RWPE1 (cell line): ENCODE data around the gene MAT2A.
A peak's percentile ranks its signal among the peaks of the same experiment; 100 is the strongest.

Experiments used
- CTCF ChIA-PET: fragments of 350-600 bp; sonication (Branson Sonifier 250); formaldehyde crosslinking; extraction: SDS; loops from one replicate; lab custom pipeline; 2021; lab: Yijun Ruan, JAX
- POLR2A ChIA-PET: fragments of 400-600 bp; formaldehyde crosslinking; extraction: SDS; loops from one replicate; lab custom pipeline; 2020; ENCODE audit warnings: antibody characterized with exemption; ENCODE audit not compliant: low non-redundant PET; lab: Yijun Ruan, JAX
- DNase-seq: peaks from one replicate; pipeline ENCODE4 v3.0.0; 2012; ENCODE audit warnings: low spot score
- H3K27ac ChIP-seq: fragments of 450-650 bp; 2 replicates; pipeline ENCODE4 v1.5.1; 2017
- TF ChIP-seq, protein P1 (sequence below): fragments of 450-650 bp; conservative IDR thresholded peaks from 2 replicates; pipeline ENCODE4 v1.5.1; 2017; ENCODE audit warnings: low read depth, mild to moderate bottlenecking

Gene MAT2A

DNA sequence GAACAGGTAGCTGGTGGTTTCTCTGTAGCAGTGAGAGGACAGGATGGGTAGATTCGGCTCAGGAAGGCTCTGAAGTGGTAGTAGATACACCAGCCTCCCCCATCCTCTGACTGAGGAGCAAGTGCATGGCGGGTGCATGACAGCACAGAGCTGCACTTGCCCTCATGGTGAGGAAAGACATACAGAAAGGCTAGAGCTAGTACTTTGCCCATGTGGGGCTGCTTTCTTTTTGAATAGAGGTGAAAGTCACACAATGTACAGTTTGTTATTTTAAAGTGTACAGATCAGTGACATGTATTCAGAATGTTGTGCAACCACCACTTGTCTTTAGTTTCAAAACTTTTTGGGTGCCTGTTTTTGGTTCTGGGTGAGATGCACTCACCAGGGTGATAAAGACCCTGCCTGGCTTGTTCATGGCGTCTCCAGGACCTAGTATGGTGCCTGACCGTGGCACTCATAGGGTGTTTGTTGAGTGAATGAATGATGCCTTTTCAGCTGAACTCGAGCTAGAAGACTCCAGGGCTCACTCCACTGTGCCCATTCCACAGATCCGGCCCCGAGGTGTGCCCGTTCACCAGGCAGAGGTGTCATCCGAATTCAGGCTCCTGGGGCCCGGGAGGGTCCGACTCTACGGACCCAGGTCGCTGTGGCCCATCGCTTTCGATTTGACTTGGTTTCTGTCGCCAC is 44.8 kb downstream of the MAT2A start:
- ChIA-PET POLR2A (no interaction called here), CTCF (no interaction called here)
- TF ChIP-seq, protein P1, sequence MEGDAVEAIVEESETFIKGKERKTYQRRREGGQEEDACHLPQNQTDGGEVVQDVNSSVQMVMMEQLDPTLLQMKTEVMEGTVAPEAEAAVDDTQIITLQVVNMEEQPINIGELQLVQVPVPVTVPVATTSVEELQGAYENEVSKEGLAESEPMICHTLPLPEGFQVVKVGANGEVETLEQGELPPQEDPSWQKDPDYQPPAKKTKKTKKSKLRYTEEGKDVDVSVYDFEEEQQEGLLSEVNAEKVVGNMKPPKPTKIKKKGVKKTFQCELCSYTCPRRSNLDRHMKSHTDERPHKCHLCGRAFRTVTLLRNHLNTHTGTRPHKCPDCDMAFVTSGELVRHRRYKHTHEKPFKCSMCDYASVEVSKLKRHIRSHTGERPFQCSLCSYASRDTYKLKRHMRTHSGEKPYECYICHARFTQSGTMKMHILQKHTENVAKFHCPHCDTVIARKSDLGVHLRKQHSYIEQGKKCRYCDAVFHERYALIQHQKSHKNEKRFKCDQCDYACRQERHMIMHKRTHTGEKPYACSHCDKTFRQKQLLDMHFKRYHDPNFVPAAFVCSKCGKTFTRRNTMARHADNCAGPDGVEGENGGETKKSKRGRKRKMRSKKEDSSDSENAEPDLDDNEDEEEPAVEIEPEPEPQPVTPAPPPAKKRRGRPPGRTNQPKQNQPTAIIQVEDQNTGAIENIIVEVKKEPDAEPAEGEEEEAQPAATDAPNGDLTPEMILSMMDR, result no peak
- no peak for DNase-seq
- peak overlapping the region; percentile 91 for H3K27ac ChIP-seq

DNA sequence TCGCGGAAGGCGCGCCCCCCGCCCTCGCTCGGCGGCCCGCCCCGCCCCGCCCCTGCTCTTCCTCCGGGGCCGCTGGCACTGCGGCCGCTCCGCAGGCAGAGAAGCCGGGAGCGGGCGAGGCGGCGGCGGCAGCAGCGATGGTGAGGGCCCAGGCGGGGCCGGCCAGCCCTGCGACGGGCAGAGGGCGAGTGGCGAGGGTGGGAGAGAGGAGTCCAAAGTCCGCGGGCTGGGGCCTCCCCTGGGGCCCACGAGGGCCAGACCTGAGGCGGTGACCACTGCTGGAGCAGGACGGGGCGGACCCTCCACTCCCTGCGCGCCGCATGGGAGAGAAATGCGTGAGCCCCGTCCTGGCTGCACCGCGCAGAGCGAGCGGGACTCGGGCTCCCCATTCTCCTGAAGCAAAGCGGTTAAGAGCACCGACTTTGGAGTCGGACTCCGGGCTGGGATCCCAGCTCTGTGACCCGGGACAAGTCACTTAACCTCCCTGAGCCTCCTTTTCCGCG is 45.4 kb downstream of the MAT2A start, which contains the start of gene VAMP5:
VAMP5 (plus strand) TSS at position 78 of the 503 bp plus-strand sequence; CDS start at position 138, 60 bp downstream.
- no peak for DNase-seq
- TF ChIP-seq, protein P1, result no peak
- peak within 1 kb of the TSS; percentile 91 for H3K27ac ChIP-seq
- ChIA-PET POLR2A (no interaction called here), CTCF (no interaction called here)

DNA sequence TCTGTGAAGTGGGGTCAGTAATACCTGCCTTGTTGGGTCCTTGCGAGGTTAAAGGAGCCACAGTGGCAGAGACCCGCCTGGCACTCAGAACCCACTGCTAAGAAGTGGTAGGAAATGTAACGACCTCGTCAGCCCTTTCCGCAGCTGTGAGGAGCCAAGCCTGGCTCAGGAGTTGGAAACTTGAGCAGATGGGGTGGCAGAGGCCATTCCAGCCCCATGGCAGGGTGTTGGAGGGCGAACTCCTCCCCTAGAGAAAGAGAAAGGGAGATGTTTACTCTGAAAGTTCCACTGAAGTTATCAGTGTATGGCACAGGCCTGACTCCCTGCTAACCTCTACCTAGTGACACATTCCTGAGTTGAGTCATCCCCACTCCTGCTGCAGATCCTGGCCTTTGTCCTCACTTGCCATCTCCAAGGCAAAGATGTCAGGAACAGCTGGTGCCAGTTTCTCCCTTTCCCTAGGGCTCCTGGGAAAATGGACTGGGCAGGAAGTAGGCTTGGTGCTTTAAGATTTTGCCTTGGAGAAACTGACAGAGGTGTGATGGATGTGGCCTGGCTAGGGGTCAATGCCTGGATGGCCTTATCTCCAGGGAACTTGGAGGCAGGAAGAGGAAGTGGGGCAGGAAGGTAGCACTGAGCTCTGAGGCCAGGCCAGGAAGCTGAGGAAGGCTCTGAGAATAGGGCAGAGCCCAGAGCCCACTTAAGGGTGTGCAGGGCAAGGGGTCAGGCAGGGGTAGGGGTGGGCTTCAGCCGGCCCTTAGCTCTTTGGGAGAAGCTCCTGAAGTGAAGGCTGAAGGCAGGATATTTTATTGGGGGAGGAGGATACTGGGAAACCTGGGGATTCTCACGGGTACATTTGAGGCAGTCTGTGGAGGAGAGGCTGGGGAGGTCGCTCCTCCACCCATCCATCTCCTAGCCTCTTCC is 46.2 kb downstream of the MAT2A start:
- TF ChIP-seq, protein P1, result no peak
- ChIA-PET POLR2A (interaction anchor here (0.8 kb wide), 1 partner anchor 10 kb away, joined by 3 read pairs; the partner anchor contains the start of gene RNF181), CTCF (no interaction called here)
- peak; percentile 73 for DNase-seq
- H3K27ac ChIP-seq, result peak overlapping the region; percentile 91

DNA sequence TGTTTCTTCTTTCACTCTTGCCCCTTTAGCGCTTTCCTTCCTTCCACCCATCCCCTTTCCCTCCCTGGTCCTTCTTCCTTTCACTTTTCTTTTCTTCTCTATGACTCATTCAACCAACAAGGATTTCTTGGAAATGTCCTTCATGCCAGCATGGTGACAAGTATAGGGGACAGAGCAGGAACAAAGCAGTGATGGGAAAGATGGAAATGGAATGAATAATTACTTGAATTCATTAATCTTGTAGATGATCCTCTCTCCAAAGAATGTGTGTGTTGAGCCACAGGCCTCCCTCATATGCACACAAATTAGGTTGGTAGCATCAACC is 46.8 kb downstream of the MAT2A start:
- TF ChIP-seq, protein P1, result no peak

DNA sequence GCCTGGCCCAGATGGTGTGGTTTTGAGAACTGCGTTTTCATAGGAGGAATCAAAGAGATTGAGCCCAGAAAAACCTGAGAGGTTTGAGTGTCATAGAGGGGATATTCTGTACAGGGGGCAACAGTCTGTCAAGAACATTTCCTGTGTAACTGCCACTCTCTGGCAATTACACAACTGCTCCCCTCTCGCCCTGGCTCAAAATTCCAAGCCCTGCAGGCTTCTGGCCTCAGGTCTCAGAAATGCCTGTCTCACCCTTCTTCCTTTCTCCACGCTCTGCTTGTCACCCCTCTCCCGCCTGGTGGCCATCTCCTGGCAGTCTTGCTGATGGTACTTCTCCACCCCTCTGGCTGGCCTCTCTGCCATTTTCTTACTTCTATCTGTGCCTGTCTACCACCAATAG is 49.3 kb downstream of the MAT2A start:
- ChIA-PET POLR2A (no interaction called here), CTCF (no interaction called here)
- TF ChIP-seq, protein P1, result no peak
- peak overlapping the region; percentile 21; the same call in 1 of the 2 replicates for H3K27ac ChIP-seq
- no peak for DNase-seq

More for the DNA sequence above, 46.8 kb downstream of the MAT2A start:
- peak overlapping the region; percentile 91 for H3K27ac ChIP-seq
- DNase-seq, result no peak
- ChIA-PET POLR2A (interaction anchor here (0.8 kb wide), 1 partner anchor 9 kb away, joined by 3 read pairs; the partner anchor contains the start of gene RNF181), CTCF (no interaction called here)

DNA sequence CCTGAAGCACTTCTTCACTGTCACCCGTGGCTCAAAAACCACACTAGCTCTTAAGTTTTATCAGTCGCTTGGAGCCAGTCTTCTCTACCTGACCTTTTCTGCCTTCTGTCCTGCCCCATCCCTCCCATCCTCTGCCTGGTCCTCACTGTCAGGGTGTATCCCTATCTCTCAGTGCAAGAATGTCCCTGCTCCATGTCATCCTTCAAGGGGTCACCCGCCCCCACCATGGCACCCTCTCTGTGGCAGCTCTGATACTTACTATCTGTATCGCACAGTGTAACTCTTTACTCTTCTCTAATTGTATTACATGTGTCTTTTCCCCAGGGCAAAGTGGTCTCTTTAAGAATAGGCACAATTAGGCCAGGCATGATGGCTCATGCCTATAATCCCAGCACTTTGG is 49.7 kb downstream of the MAT2A start:
- CTCF ChIA-PET, result interaction anchor here (0.7 kb wide), 1 partner anchor 18 kb away, joined by 3 read pairs; no protein-coding TSS in a partner anchor

More for the DNA sequence above, 49.7 kb downstream of the MAT2A start:
- POLR2A ChIA-PET, result no interaction called here
- TF ChIP-seq, protein P1, result no peak
- DNase-seq, result no peak
- peak overlapping the region; percentile 21; the same call in 1 of the 2 replicates for H3K27ac ChIP-seq
